ENCODE results near the gene NABP1. TPM values are rescaled to one million over a fixed set of nuclear protein-coding genes. Genes with fewer than 3 reads are reported as not detected.

The NABP1 gene
- total RNA-seq, 1 donor from 2014 or later: 48.6 TPM

DNA sequence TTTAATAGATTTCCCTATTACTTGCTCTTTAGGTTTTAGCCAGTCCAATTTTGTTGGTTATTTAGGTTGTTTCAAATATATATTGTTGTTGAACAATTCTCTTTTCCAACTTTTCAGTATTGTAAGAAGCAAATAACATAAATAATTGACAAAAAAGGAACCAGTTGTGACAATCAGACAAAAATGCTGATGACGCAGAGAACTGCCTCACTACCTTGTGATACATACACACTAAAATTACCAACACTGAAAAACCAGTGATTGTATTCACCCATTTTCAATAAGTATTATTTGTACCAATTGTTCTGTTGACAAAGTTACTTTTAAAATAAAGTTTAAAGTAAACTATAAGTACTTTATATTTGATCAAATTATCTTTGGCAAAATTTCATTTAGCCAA is 43.1 kb upstream of the NABP1 start:
- ATAC-seq (no peak), DNase-seq (no peak)
- Histone ChIP-seq H3K27ac (no peak overlapping the region), H3K27me3 (ENCODE audit: low read depth) (no peaks in the 10 kb centered on the region), H3K4me3 (no peak overlapping the region), H3K4me1 (peaks cover 28% of the 10 kb centered on the region), H3K9me3 (no peaks in the 10 kb centered on the region), H3K36me3 (no peaks in the 10 kb centered on the region)
- TF ChIP-seq, protein P1, sequence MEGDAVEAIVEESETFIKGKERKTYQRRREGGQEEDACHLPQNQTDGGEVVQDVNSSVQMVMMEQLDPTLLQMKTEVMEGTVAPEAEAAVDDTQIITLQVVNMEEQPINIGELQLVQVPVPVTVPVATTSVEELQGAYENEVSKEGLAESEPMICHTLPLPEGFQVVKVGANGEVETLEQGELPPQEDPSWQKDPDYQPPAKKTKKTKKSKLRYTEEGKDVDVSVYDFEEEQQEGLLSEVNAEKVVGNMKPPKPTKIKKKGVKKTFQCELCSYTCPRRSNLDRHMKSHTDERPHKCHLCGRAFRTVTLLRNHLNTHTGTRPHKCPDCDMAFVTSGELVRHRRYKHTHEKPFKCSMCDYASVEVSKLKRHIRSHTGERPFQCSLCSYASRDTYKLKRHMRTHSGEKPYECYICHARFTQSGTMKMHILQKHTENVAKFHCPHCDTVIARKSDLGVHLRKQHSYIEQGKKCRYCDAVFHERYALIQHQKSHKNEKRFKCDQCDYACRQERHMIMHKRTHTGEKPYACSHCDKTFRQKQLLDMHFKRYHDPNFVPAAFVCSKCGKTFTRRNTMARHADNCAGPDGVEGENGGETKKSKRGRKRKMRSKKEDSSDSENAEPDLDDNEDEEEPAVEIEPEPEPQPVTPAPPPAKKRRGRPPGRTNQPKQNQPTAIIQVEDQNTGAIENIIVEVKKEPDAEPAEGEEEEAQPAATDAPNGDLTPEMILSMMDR (IDR thresholded peaks at IDR 0.05): no peak
- intact Hi-C loops (cut with DNase I): no loop called here

DNA sequence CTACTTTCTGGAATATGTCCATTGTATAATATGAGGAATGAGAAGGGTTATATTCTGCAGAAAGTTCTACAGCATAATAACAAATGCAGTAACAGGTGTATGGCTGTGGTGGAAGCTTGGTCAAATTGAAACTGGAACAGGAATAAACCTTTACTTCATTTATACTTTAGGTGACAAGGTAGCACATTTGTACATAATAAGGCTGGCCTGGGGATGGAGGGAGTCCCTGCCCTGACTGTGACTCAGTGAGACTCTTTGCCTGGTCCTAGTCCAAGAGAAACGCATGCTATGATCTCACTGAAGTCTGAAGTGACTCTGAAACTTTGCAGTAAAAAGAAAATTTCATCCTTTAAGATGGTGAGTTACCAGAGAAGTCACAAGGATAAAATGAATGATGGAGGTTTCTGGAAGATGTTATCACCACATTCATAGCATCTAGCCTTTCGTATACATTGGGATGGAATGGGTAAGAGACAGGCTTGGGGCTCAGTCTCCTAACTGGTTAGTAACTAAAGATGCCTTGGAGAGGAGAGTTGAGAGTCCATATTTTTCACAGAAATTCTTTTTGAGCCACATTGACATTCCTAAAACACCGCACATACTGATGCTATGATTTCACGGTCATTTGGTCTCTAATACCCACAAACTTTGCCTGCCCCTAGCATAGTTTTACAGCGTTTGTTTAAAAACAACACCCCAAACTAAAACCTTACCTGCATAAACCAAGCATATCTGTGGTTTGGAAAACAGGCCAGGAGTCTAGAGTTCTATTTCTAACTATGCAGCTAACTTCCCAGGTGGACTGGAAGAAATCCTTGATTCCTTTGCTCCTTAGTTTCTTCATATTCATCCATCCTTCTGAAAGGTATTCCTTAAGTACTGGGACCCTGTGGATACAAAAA is 42.4 kb upstream of the NABP1 start:
- H3K27ac ChIP-seq: no peak overlapping the region
- H3K4me1 ChIP-seq: peaks cover 28% of the 10 kb centered on the region
- H3K27me3 ChIP-seq (ENCODE audit: low read depth): no peaks in the 10 kb centered on the region
- no peaks in the 10 kb centered on the region for H3K36me3 ChIP-seq
- TF ChIP-seq, protein P1 (IDR thresholded peaks at IDR 0.05): no peak
- no peak for ATAC-seq
- no peaks in the 10 kb centered on the region for H3K9me3 ChIP-seq
- no peak for DNase-seq
- intact Hi-C loops (cut with DNase I): no loop called here
- H3K4me3 ChIP-seq: no peak overlapping the region

- TF ChIP-seq, protein P1 (IDR thresholded peaks at IDR 0.05): no peak
- ATAC-seq (no peak), DNase-seq (no peak)
- Histone ChIP-seq H3K27ac (no peak overlapping the region), H3K9me3 (no peaks in the 10 kb centered on the region), H3K4me3 (no peak overlapping the region), H3K36me3 (no peaks in the 10 kb centered on the region), H3K27me3 (ENCODE audit: low read depth) (no peaks in the 10 kb centered on the region), H3K4me1 (peaks cover 28% of the 10 kb centered on the region)
- intact Hi-C loops (cut with DNase I): no loop called here
These were observed 41.7 kb upstream of the NABP1 start for GRCh38 chr2:191636235-191636543.

- intact Hi-C loops (cut with DNase I): no loop called here
- H3K36me3 ChIP-seq: no peaks in the 10 kb centered on the region
- no peaks in the 10 kb centered on the region for H3K27me3 ChIP-seq (ENCODE audit: low read depth)
- H3K9me3 ChIP-seq: no peaks in the 10 kb centered on the region
- ATAC-seq (no peak), DNase-seq (no peak)
- H3K27ac ChIP-seq: peak overlapping the region; percentile 56
- TF ChIP-seq, protein P1 (IDR thresholded peaks at IDR 0.05): no peak
- no peak overlapping the region for H3K4me3 ChIP-seq
- H3K4me1 ChIP-seq: peaks cover 28% of the 10 kb centered on the region
These were observed 41.4 kb upstream of the NABP1 start for GRCh38 chr2:191636586-191636985.

DNA sequence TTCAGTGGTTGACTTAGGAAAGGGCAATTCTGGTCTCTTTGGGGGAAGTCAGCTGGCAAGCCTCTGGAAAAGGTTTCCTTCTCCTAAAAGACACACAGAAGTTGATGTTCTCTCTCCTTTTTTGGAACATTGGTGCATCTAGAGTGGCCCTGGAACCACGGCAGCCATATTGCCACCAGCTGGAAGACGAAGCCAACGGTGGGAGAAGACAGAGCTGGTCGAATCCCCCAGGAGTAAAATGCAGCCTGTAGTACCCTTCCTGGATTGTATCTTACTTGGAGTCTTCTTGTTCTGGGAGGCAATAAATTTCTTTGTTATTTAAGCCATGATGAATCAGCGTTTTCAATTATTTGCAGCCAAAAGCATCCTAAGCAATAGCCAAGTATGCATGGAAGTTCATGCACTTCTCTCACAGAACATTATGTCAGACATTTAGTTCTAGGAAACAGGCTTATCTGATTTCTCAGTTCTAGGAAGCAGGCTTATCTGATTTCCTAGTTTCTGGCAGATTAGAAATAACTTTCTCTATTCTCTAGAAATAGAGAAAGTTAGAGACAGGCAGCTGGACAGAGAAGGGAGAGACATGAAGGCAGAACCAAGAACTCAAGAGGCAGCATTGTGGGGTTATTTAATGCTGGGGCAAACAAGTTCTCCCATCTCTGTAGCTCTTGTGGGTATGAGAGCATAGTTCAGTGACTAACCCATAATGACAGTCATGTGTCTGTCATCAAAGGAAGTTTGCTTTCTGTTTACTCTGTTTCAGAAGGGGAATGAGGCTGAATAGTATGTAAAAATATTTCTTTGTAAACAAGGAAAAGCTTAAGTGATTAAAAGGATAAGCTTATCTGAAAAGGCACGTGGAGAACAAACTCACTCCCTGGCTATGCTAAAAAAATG is 40.5 kb upstream of the NABP1 start:
- TF ChIP-seq, protein P1 (IDR thresholded peaks at IDR 0.05): no peak
- Histone ChIP-seq H3K9me3 (no peaks in the 10 kb centered on the region), H3K36me3 (no peaks in the 10 kb centered on the region), H3K27me3 (ENCODE audit: low read depth) (no peaks in the 10 kb centered on the region), H3K4me1 (peaks cover 28% of the 10 kb centered on the region), H3K4me3 (no peak overlapping the region), H3K27ac (peak overlapping the region; percentile 56)
- ATAC-seq: peak; percentile 81 to 87
- DNase-seq: no peak
- intact Hi-C loops (cut with DNase I): no loop called here

All from lower lobe of right lung (tissue), 2 donors.